ENCODE measurements around the gene RITA1. TPM values are rescaled to one million over a fixed set of nuclear protein-coding genes. Genes with fewer than 3 reads are reported as not detected.

The RITA1 gene
- total and polyA plus RNA-seq, 2 donors (not counting 3 experiments of a cell fraction or from before 2014, with no cell fraction given) = 20.7 to 21.3 TPM

DNA sequence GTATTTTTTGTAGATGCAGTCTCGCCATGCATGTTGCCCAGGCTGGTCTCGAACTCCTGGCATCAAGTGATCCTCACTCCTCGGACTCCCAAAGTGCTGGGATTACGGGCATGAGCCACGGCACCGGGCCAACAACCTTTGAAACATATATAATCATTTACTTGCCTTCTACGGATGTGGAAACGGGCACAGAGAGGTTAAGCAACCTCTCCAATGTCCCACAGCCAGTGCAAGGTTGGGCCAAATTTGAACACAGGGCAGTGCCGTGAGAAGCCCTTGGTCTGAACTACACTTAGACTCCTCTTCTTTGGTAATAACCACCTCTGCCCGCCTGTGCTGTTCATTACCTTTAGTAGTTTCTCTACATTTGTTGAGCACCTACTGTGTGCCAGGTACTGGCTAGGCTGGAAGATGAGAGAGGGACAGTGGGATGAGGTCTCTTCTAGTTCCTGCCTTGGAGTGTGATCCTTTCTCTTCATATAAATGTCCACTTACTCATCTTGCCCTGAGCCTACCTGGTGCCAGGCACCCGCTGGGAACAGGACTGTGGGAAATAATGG lies 2.4 kb upstream of the RITA1 start:
- H3K9me1 ChIP-seq (replicated peaks; ENCODE audit: control insufficient read depth, extremely low read depth, insufficient read depth, low read length) = no peaks in the 10 kb centered on the region
- BruUV-seq (replicated peaks) = no TSS peak
- TF ChIP-seq POLR2A (IDR thresholded peaks at IDR 0.05; ENCODE audit: low read depth, low read length) = no peak
- TF ChIP-seq, protein P1, sequence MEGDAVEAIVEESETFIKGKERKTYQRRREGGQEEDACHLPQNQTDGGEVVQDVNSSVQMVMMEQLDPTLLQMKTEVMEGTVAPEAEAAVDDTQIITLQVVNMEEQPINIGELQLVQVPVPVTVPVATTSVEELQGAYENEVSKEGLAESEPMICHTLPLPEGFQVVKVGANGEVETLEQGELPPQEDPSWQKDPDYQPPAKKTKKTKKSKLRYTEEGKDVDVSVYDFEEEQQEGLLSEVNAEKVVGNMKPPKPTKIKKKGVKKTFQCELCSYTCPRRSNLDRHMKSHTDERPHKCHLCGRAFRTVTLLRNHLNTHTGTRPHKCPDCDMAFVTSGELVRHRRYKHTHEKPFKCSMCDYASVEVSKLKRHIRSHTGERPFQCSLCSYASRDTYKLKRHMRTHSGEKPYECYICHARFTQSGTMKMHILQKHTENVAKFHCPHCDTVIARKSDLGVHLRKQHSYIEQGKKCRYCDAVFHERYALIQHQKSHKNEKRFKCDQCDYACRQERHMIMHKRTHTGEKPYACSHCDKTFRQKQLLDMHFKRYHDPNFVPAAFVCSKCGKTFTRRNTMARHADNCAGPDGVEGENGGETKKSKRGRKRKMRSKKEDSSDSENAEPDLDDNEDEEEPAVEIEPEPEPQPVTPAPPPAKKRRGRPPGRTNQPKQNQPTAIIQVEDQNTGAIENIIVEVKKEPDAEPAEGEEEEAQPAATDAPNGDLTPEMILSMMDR (IDR thresholded peaks at IDR 0.05; ENCODE audit: extremely low read depth in 1 of 2, insufficient read depth in 1 of 2, low read depth in 1 of 2, low read length in 2 of 2) = no peak
- no peak for TF ChIP-seq GATA2 (IDR thresholded peaks at IDR 0.05; ENCODE audit: insufficient read depth, insufficient read length, low read depth, low read length)
- TF ChIP-seq MYC (IDR thresholded peaks at IDR 0.05; ENCODE audit: low read depth, low read length) = no peak
- TF ChIP-seq, protein P2, sequence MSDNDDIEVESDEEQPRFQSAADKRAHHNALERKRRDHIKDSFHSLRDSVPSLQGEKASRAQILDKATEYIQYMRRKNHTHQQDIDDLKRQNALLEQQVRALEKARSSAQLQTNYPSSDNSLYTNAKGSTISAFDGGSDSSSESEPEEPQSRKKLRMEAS (IDR thresholded peaks at IDR 0.05; ENCODE audit: insufficient read depth, insufficient read length) = no peak
- no peak for TF ChIP-seq EZH2 (IDR thresholded peaks at IDR 0.05; ENCODE audit: borderline replicate concordance, low read depth, low read length, severe bottlenecking)
- TF ChIP-seq FOS (IDR thresholded peaks at IDR 0.05; ENCODE audit: borderline replicate concordance, insufficient read depth, low read length) = no peak
- TF ChIP-seq POLR2AphosphoS5 (IDR thresholded peaks at IDR 0.05; ENCODE audit: insufficient read depth, low read depth, low read length) = no peak
- no peak for TF ChIP-seq JUN (IDR thresholded peaks at IDR 0.05; ENCODE audit: borderline replicate concordance, insufficient read depth, insufficient read length, low read depth)
- FAIRE-seq (no peak), DNase-seq (ENCODE audit: low read depth, low spot score) (no peak)
- H3K27me3 ChIP-seq (ENCODE audit: control insufficient read depth in 2 of 2, insufficient read depth in 2 of 2, low read length in 2 of 2) = no peaks in the 10 kb centered on the region
- POLR2A ChIA-PET = no interaction called here
- H2AFZ ChIP-seq (ENCODE audit: low read depth, low read length) = no peak overlapping the region
- H4K20me1 ChIP-seq (replicated peaks; ENCODE audit: control insufficient read depth, extremely low read depth, insufficient read depth, low read length) = no peaks in the 10 kb centered on the region
- CTCF ChIA-PET = no interaction called here
- intact Hi-C loops (cut with micrococcal nuclease) (no loop called here), dilution Hi-C loops (cut with MboI; ENCODE audit: extremely low pct_ligation_motif_present, low sequenced_read_pairs) (no loop called here)
- H3K79me2 ChIP-seq (ENCODE audit: control insufficient read depth, insufficient read depth, low read length) = peaks cover 49% of the 10 kb centered on the region
- no peak overlapping the region for H3K4me3 ChIP-seq (replicated peaks in 1 of 3; ENCODE audit: insufficient read depth in 1 of 3, low read depth in 1 of 3, low read length in 3 of 3)
- H3K9ac ChIP-seq (replicated peaks; ENCODE audit: extremely low read depth, insufficient read depth, low read length) = no peak overlapping the region
- peaks cover 2 to 19% of the 10 kb centered on the region in 2 experiments for H3K36me3 ChIP-seq (ENCODE audit: control insufficient read depth in 2 of 2, extremely low read depth in 1 of 2, insufficient read depth in 2 of 2, low read length in 2 of 2)
- H3K4me1 ChIP-seq (ENCODE audit: control insufficient read depth, extremely low read depth, insufficient read depth, low read length) = peaks cover 12% of the 10 kb centered on the region
- H3K9me3 ChIP-seq (replicated peaks; ENCODE audit: control insufficient read depth, insufficient read depth, low read length) = no peaks in the 10 kb centered on the region
- H3K4me2 ChIP-seq (ENCODE audit: insufficient read depth, low read length) = no peak overlapping the region
- no peak overlapping the region for H3K27ac ChIP-seq (ENCODE audit: insufficient read depth, low read depth, low read length)
